HCT116 (cell line): ENCODE data around the gene ZMYND11. TPM values are rescaled to one million over a fixed set of nuclear protein-coding genes. Genes with fewer than 3 reads are reported as not detected.
A peak's percentile ranks its signal among the peaks of the same experiment; 100 is the strongest.

ENCODE experiments used
- ATAC-seq: fragments of 200-7000 bp; cut with Tn5 transposase; 2 replicates; pipeline ENCODE4 v1.9.1; 2020; ENCODE audit warnings: mild to moderate bottlenecking, moderate library complexity
- BruUV-seq: library from RNA; stranded (reverse); fragments of 400-500 nt; replicated peaks from 2 replicates; lab custom pipeline; 2021; lab: Mats Ljungman, UMichigan
- CTCF ChIA-PET: fragments of 300-600 bp; sonication (Branson Sonifier 250); formaldehyde crosslinking; loops from one replicate; lab custom pipeline; 2021; ENCODE audit warnings: antibody characterized with exemption; lab: Charles Lee
- POLR2A ChIA-PET: fragments of 300-600, 350-600 bp; sonication (Branson Sonifier 250); formaldehyde crosslinking; loops from one replicate; lab custom pipeline; 2021; ENCODE audit warnings: antibody characterized with exemption; lab: Charles Lee
- RAD21 ChIA-PET, 2 experiments: fragments of 300-600 bp; sonication (Branson Sonifier 250); formaldehyde crosslinking; loops; one replicate each; lab custom pipeline; 2023; ENCODE audit warnings: low total read pairs in 2 of 2; ENCODE audit not compliant: uncharacterized antibody in 2 of 2, unreplicated experiment in 2 of 2, low non-redundant PET in 1 of 2; lab: Charles Lee
- DNase-seq: peaks from one replicate; pipeline ENCODE4 v3.0.0-alpha.2; 2010; ENCODE audit warnings: low read depth, low spot score
- H2AFZ ChIP-seq: fragments of 200-600 bp; shearing (Covaris generic), sonication (generic); 2 replicates; pipeline ENCODE4 v1.6.1; 2017; ENCODE audit warnings: low read depth, mixed run types, mixed read lengths, antibody characterized with exemption, low read length; ENCODE audit not compliant: poor library complexity, severe bottlenecking
- H3K27ac ChIP-seq: 2 replicates; pipeline ENCODE4 v1.5.1; 2012; ENCODE audit warnings: low read depth, low read length
- H3K27me3 ChIP-seq: fragments of 200-600 bp; sonication (generic); 2 replicates; pipeline ENCODE4 v1.6.1; 2016; ENCODE audit warnings: mixed run types, low read length, mixed read lengths; ENCODE audit not compliant: insufficient read depth
- H3K36me3 ChIP-seq, 2 experiments: fragments of 200-500 bp in 1 of 2; fragments of 200-600 bp in 1 of 2; sonication (Bioruptor generic) in 1 of 2; sonication (generic) in 1 of 2; 2 replicates each; pipeline versions ENCODE4 v1.5.1 to v1.6.1; 2014 to 2016; ENCODE audit warnings: low read length in 2 of 2, inconsistent platforms in 1 of 2, mixed read lengths in 1 of 2, mixed run types in 1 of 2; ENCODE audit not compliant: insufficient read depth in 2 of 2, control insufficient read depth in 1 of 2
- H3K4me1 ChIP-seq, 2 experiments: fragments of 200-600 bp in 1 of 2; sonication (generic) in 1 of 2; 2 replicates each; pipeline versions ENCODE4 v1.5.1 to v1.6.1; 2012 to 2017; ENCODE audit warnings: low read length in 2 of 2, inconsistent platforms in 1 of 2, mild to moderate bottlenecking in 1 of 2, mixed read lengths in 1 of 2, mixed run types in 1 of 2, moderate library complexity in 1 of 2; ENCODE audit not compliant: insufficient read depth in 2 of 2, control insufficient read depth in 1 of 2
- H3K4me2 ChIP-seq: fragments of 200-600 bp; sonication (generic); 2 replicates; pipeline ENCODE4 v1.6.1; 2017; ENCODE audit warnings: mixed run types, low read length, mixed read lengths
- H3K4me3 ChIP-seq, 2 experiments: fragments of 200-600 bp in 1 of 2; sonication (generic) in 1 of 2; replicated peaks in 1 of 2; 2 replicates each; pipeline ENCODE4 v1.5.1; 2011 to 2016; ENCODE audit warnings: low read length in 2 of 2, control low read depth in 1 of 2, low read depth in 1 of 2, mild to moderate bottlenecking in 1 of 2, mixed read lengths in 1 of 2, mixed run types in 1 of 2
- H3K79me2 ChIP-seq: fragments of 200-600 bp; sonication (generic); 2 replicates; pipeline ENCODE4 v1.6.1; 2017; ENCODE audit warnings: mild to moderate bottlenecking, mixed run types, low read length, moderate library complexity, mixed read lengths; ENCODE audit not compliant: insufficient read depth
- H3K9ac ChIP-seq: fragments of 200-600 bp; sonication (generic); 2 replicates; pipeline ENCODE4 v1.6.1; 2016; ENCODE audit warnings: low read length, mixed read lengths
- H3K9me2 ChIP-seq: fragments of 200-600 bp; sonication (generic), shearing (Covaris generic); 2 replicates; pipeline ENCODE4 v1.6.1; 2017; ENCODE audit warnings: mixed run types, mild to moderate bottlenecking, moderate library complexity; ENCODE audit not compliant: insufficient read depth
- H3K9me3 ChIP-seq, 2 experiments: fragments of 200-500 bp in 1 of 2; fragments of 200-600 bp in 1 of 2; sonication (Bioruptor generic) in 1 of 2; sonication (generic) in 1 of 2; 2 replicates each; pipeline ENCODE4 v1.6.1; 2014 to 2017; ENCODE audit warnings: low read length in 2 of 2, mixed read lengths in 2 of 2, inconsistent platforms in 1 of 2, low read depth in 1 of 2, mild to moderate bottlenecking in 1 of 2, mixed run types in 1 of 2, moderate library complexity in 1 of 2; ENCODE audit not compliant: control insufficient read depth in 1 of 2, insufficient read depth in 1 of 2
- H4K20me1 ChIP-seq: fragments of 200-600 bp; sonication (generic), shearing (Covaris generic); 2 replicates; pipeline ENCODE4 v1.6.1; 2017; ENCODE audit warnings: mixed run types, mild to moderate bottlenecking, moderate library complexity; ENCODE audit not compliant: insufficient read depth
- EGR1 ChIP-seq: IDR thresholded peaks from 2 replicates; pipeline ENCODE4 v1.6.1; 2012; ENCODE audit warnings: low read depth
- ELF1 ChIP-seq: IDR thresholded peaks from 2 replicates; pipeline ENCODE4 v1.6.1; 2012; ENCODE audit warnings: low read depth, borderline replicate concordance
- EZH2 ChIP-seq: fragments of 200-600 bp; sonication (generic); IDR thresholded peaks from 2 replicates; pipeline ENCODE4 v1.6.1; 2017; ENCODE audit warnings: antibody characterized with exemption, mixed run types
- EZH2phosphoT487 ChIP-seq: fragments of 200-600 bp; IDR thresholded peaks from 2 replicates; pipeline ENCODE4 v1.6.1; 2018; ENCODE audit warnings: antibody characterized with exemption, borderline replicate concordance
- JUND ChIP-seq: IDR thresholded peaks from 2 replicates; pipeline ENCODE4 v1.6.1; 2012
- POLR2A ChIP-seq: IDR thresholded peaks from 2 replicates; pipeline ENCODE4 v1.7.0; 2011; ENCODE audit warnings: borderline replicate concordance; ENCODE audit not compliant: insufficient read depth, insufficient read length; ENCODE audit errors: extremely low read depth
- POLR2AphosphoS5 ChIP-seq: IDR thresholded peaks from 2 replicates; pipeline ENCODE4 v1.6.1; 2011; ENCODE audit warnings: mild to moderate bottlenecking, low read depth, low read length, moderate library complexity
- SRF ChIP-seq: IDR thresholded peaks from 2 replicates; pipeline ENCODE4 v1.6.1; 2012; ENCODE audit warnings: low read depth
- YY1 ChIP-seq: IDR thresholded peaks from 2 replicates; pipeline ENCODE4 v1.6.1; 2011; ENCODE audit warnings: low read length, low read depth, moderate library complexity, mild to moderate bottlenecking; ENCODE audit not compliant: insufficient replicate concordance; ENCODE audit errors: extremely low read depth
- intact Hi-C: fragments of 100-400 bp; cut with micrococcal nuclease; formaldehyde crosslinking; loops from 2 replicates; pipeline ENCODE4 v1.10.0; 2022
- total RNA-seq: library from RNA; stranded (reverse); gene quantifications from one replicate; pipeline ENCODE4 v1.2.1, GENCODE V29; 2021; ENCODE audit not compliant: unreplicated experiment
- TF ChIP-seq, protein P1 (sequence below): IDR thresholded peaks from 2 replicates; pipeline ENCODE4 v1.6.1; 2012
- TF ChIP-seq, protein P2 (sequence below): IDR thresholded peaks from 2 replicates; pipeline ENCODE4 v1.6.1; 2012; ENCODE audit warnings: low read depth

Gene ZMYND11
- total RNA-seq, 1 experiment from 2014 or later: 28.3 TPM

DNA sequence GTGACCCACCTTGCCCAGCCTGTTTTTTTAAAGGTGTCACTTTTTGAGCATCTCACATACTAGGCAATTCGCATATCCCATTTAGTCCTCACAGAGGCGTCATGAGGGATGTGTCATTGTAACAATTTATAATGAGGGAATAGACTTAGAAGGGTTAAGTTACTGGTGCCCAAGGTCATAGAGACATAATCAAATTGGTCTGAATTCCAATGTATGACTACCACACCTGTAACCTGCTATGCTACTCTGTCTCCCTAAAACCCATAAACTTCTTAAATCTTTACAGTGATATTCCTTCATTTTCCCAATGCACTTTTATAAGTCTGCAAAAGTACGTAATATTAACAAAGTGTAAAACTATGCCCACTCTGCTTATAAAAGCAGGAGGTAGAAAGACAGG lies 7.1 kb downstream of the ZMYND11 start:
- no peak overlapping the region for H3K9ac ChIP-seq
- ATAC-seq: peak; percentile 62
- no peaks in the 10 kb centered on the region for H4K20me1 ChIP-seq
- no peak for DNase-seq
- ChIA-PET CTCF (no interaction called here), RAD21 (no interaction called here), POLR2A (interaction anchor here (0.6 kb wide), 1 partner anchor 68 kb away, joined by 5 read pairs; no protein-coding TSS in a partner anchor)
- no peak overlapping the region for H2AFZ ChIP-seq
- intact Hi-C loops: no loop called here
- peaks cover 3 to 17% of the 10 kb centered on the region in 2 experiments; a peak in 3 of 4 replicates for H3K4me1 ChIP-seq
- no peak overlapping the region for H3K4me3 ChIP-seq
- H3K4me2 ChIP-seq: peak overlapping the region; percentile 28
- no peak overlapping the region for H3K27ac ChIP-seq
- TF ChIP-seq, protein P1, sequence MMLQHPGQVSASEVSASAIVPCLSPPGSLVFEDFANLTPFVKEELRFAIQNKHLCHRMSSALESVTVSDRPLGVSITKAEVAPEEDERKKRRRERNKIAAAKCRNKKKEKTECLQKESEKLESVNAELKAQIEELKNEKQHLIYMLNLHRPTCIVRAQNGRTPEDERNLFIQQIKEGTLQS: no peak
- TF ChIP-seq POLR2AphosphoS5 (no peak), YY1 (no peak), ELF1 (no peak), EZH2 (no peak), JUND (no peak), SRF (no peak), POLR2A (no peak), EZH2phosphoT487 (no peak), EGR1 (no peak)
- TF ChIP-seq, protein P2, sequence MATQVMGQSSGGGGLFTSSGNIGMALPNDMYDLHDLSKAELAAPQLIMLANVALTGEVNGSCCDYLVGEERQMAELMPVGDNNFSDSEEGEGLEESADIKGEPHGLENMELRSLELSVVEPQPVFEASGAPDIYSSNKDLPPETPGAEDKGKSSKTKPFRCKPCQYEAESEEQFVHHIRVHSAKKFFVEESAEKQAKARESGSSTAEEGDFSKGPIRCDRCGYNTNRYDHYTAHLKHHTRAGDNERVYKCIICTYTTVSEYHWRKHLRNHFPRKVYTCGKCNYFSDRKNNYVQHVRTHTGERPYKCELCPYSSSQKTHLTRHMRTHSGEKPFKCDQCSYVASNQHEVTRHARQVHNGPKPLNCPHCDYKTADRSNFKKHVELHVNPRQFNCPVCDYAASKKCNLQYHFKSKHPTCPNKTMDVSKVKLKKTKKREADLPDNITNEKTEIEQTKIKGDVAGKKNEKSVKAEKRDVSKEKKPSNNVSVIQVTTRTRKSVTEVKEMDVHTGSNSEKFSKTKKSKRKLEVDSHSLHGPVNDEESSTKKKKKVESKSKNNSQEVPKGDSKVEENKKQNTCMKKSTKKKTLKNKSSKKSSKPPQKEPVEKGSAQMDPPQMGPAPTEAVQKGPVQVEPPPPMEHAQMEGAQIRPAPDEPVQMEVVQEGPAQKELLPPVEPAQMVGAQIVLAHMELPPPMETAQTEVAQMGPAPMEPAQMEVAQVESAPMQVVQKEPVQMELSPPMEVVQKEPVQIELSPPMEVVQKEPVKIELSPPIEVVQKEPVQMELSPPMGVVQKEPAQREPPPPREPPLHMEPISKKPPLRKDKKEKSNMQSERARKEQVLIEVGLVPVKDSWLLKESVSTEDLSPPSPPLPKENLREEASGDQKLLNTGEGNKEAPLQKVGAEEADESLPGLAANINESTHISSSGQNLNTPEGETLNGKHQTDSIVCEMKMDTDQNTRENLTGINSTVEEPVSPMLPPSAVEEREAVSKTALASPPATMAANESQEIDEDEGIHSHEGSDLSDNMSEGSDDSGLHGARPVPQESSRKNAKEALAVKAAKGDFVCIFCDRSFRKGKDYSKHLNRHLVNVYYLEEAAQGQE: no peak
- no peaks in the 10 kb centered on the region for H3K36me3 ChIP-seq
- H3K9me3 ChIP-seq: no peaks in the 10 kb centered on the region
- H3K27me3 ChIP-seq: no peaks in the 10 kb centered on the region
- no peaks in the 10 kb centered on the region for H3K9me2 ChIP-seq
- BruUV-seq: no TSS peak
- H3K79me2 ChIP-seq: peaks cover 96% of the 10 kb centered on the region
